GM23338 (cell line): ENCODE data around the gene STXBP5.

ENCODE experiments used
- CREB1 ChIP-seq: fragments of 250-450 bp; sonication (Bioruptor Pico); IDR thresholded peaks from 2 replicates; pipeline ENCODE4 v1.5.0; 2020; ENCODE audit warnings: low read depth, mild to moderate bottlenecking, moderate library complexity
- CTCF ChIP-seq, 2 experiments: fragments of 200-600 bp in 1 of 2; sonication (generic) in 1 of 2; conservative IDR thresholded peaks; 2 replicates each; pipeline versions ENCODE4 v1.5.1 to v1.6.1; 2016 to 2017; ENCODE audit warnings: antibody characterized with exemption in 2 of 2, low read depth in 2 of 2, mild to moderate bottlenecking in 2 of 2, moderate library complexity in 1 of 2
- ETS1 ChIP-seq: IDR thresholded peaks from 2 replicates; pipeline ENCODE4 v1.6.1; 2016; ENCODE audit warnings: antibody characterized with exemption
- EZH2 ChIP-seq: fragments of 200-600 bp; sonication (generic); IDR thresholded peaks from one replicate; pipeline ENCODE4 v1.8.0; 2017; ENCODE audit warnings: antibody characterized with exemption, mild to moderate bottlenecking, low read depth; ENCODE audit not compliant: unreplicated experiment
- EZH2phosphoT487 ChIP-seq: fragments of 200-600 bp; sonication (generic); IDR thresholded peaks from one replicate; pipeline ENCODE4 v1.8.1; 2018; ENCODE audit warnings: antibody characterized with exemption; ENCODE audit not compliant: unreplicated experiment
- JUNB ChIP-seq: IDR thresholded peaks from one replicate; pipeline ENCODE4 v1.6.1; 2016; ENCODE audit warnings: antibody characterized with exemption; ENCODE audit not compliant: unreplicated experiment
- POLR2AphosphoS5 ChIP-seq: IDR thresholded peaks from 2 replicates; pipeline ENCODE4 v1.6.1; 2016; ENCODE audit warnings: antibody characterized with exemption, low read depth
- REST ChIP-seq: IDR thresholded peaks from one replicate; pipeline ENCODE4 v1.6.1; 2018; ENCODE audit warnings: antibody characterized with exemption; ENCODE audit not compliant: unreplicated experiment
- STAT1 ChIP-seq: IDR thresholded peaks from one replicate; pipeline ENCODE4 v1.6.1; 2016; ENCODE audit warnings: antibody characterized with exemption; ENCODE audit not compliant: unreplicated experiment
- ZNF114 ChIP-seq: fragments of 250-450 bp; sonication (Bioruptor Pico); IDR thresholded peaks from 2 replicates; pipeline ENCODE4 v1.5.0; 2020; ENCODE audit warnings: mild to moderate bottlenecking, moderate library complexity

DNA sequence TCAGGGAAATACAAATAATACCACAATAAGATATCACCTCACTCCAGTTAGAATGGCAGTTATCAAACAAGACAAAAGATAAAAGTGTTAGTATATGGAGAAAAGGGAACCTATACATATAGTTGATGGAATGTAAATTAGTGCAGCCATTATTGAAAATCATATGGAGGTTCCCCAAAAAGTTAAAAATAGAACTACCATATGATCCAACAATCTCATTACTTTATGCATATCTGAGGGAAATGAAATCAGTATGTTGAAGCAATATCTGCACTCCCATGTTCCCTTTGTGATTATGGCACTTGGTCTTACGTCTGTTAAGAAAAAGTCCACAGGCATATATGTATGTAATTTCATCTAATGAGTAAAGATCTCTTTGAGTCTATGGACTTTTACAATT, 96.9 kb downstream of the STXBP5 start:
- TF ChIP-seq CTCF (conservative IDR thresholded peaks at IDR 0.05; ENCODE audit: low read depth in 2 of 2): no peak
- no peak for TF ChIP-seq EZH2
- TF ChIP-seq POLR2AphosphoS5: no peak
- TF ChIP-seq EZH2phosphoT487: no peak
- no peak for TF ChIP-seq ZNF114 (CRISPR knock-in tag)
- TF ChIP-seq CREB1 (CRISPR knock-in tag): no peak
- no peak for TF ChIP-seq ETS1
- TF ChIP-seq STAT1: no peak
- TF ChIP-seq REST: no peak
- TF ChIP-seq JUNB: no peak
